NOMO-1 treated with DMSO at 0.1 percent for 48 hours (cell line): Measurements from ENCODE around the gene MSLN.
"Not testable (repeated sequence)": the region's sequence is repeated elsewhere in the genome, so short reads cannot be mapped to it uniquely, and the experiment has no call there.

Experiments used
- DNase-seq: peaks from one replicate; lab custom pipeline; 2025; ENCODE audit not compliant: unreplicated experiment; lab: John Stamatoyannopoulos, UW

Gene MSLN

GRCh38 chr16:772959-773358 is 12.4 kb downstream of the MSLN start:
- no peak for DNase-seq

GRCh38 chr16:774086-775001 is 13.8 kb downstream of the MSLN start:
- DNase-seq = no peak

- no peak for DNase-seq
These were observed 14.8 kb downstream of the MSLN start for GRCh38 chr16:775236-775796.

DNA sequence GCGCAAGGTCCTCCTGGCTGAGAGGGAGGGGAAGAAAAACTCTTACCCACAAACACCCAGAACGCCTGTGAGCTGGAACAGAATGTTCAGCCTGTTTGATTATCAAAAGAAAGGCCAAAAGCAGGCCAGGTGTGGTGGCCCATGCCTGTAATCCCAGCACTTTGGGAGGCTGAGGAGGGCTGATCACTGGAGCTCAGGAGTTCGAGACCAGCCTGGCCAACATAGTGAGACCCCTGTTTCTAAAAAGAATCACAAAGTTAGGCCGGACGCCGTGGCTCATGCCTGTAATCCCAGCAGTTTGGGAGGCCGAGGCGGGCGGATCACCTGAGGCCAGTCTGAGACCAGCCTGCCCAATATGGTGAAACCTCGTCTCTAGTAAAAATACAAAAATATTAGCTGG is 15.8 kb downstream of the MSLN start:
- not testable (repeated sequence) for DNase-seq

- no peak for DNase-seq
These were observed 16.3 kb downstream of the MSLN start for GRCh38 chr16:776824-777223.

DNA sequence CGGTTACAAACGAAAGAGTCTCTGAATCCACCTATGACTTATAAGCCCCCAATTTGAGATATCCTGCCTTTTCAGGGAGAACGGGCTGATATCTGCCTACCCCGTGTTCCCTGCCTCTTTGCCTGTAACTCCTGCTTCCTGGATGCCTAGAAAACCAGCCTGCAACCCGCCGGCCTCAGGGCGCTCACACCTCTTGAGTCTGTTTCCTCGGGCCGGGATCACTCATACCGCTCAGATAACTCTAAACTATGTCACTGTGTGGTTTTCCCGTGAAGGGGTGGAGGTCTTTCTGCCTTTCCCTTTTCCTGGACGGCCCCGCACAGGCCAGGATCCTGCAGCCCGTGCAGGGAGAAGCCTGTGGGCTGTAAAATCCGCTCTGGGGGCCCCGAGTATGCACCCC is 17.3 kb downstream of the MSLN start:
- no peak for DNase-seq

DNA sequence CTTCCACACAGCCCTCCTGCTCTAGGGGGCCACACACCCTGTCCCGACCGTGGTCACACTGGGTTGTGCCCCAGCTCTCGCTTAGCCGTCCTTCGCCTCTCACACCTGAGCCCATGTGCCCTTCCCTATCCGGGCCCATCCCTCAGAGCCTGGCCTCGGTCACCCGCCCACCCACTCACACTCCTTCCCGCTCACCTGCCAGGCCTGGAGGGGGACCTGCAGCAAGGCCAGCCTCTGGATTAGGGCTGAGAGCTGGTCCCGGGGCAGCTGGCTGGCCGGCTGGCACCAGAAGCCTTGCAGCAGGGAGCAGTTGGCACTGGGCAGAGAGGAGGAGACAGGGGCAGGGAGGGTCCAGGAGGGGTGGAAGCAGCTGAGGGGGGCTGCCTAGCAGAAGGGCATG is 17.9 kb downstream of the MSLN start:
- DNase-seq = no peak

- no peak for DNase-seq
These were observed 18.5 kb downstream of the MSLN start for GRCh38 chr16:778909-779527.

DNA sequence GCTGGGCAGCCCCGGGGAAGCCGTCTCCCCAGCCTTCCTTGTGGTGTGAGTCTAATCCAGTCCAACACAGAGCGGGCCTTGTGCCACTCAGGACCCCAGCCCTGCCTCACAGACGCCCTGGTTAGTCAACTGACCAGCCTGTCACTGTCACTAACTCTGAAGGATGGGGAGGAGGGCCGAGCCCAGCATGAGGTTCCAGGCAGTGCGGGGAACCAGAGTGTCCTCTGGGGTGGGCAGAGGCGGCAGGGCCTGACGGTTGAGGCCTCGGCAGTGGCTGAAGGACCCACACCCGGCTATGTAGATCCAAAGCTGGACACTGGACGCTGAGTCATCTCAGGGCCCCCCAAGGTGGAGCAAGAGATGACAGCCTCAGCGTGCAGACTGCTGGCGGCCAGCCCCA is 19.0 kb downstream of the MSLN start:
- no peak for DNase-seq

DNA sequence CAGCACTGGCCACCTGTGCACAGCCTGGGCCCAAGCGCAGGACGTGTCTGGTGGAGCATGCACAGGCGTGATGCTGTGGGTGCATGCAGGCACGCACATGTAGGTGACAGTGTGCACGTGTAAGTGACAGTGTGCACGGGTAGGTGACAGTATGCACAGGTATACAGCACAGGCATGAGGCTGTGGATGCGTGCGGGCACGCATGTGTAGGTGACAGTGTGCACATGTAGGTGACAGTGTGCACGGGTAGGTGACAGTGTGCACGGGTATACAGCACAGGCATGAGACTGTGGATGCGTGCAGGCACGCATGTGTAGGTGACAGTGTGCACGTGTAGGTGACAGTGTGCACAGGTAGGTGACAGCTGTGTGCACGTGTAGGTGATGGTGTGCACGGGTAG is 19.8 kb downstream of the MSLN start:
- no peak for DNase-seq

DNA sequence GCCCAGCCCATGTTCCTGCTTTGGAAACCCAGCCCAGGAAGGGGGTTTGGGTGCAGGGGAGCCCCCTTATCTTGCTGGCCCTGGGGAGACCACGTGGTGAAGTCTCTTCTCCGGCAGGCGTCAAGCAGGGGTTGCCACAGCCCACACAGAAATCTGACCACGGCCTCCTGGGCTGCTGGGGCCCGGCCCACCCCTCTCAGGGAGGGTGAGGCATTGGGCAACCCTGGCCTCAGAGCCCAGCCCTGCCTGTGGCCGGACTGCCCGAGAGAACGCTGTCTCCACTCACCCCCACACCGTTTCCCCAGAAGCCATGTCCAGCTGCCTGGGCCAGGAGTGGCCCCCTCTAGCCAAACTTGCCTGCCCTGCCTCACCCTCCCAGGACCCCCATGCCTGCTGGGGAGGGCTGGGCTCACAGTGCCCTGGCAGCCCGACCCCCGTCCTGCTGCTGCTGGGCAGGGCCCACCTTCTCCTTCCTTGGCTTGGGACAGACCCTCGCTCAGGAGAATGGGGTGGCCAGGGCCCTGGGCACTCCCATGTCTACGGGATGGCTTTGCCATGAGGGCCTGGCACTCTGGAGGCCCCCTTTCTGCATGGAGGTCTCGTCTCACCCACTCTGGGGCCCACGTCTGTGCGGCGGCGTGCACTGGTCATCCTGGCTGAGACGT is 20.9 kb downstream of the MSLN start:
- DNase-seq = no peak

GRCh38 chr16:782258-782657 is 21.7 kb downstream of the MSLN start:
- no peak for DNase-seq

DNA sequence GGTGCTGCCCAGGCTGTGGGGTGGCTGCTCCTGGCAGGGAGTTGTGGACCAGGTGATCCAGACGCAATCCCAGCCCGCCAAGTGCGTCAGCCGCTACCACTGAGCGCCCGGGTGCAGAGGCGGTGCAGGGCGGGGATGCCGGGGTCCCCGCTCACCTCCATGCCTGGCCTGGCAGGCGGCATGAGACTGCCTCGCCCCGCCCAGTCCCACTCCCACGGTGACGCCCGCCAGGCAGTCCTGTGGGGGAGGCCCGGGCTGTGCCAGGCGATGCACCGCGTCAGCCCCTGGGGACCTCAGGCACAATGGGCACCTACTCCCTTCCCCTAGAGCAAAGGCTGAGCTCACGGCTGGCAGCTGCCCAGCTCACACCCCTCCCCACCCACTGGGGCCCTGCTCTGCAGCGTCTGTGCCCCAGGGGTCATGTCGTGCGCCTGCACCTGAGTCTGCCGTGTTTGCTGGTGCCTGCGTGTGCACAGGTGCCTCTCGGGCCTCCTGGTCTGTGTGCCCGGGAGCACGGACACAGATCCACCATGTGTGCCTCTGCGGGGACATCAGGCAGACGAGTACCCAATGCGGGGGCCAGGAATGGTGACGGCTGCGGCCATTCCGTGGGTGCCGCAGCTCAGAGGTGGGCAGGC is 22.4 kb downstream of the MSLN start:
- no peak for DNase-seq

DNA sequence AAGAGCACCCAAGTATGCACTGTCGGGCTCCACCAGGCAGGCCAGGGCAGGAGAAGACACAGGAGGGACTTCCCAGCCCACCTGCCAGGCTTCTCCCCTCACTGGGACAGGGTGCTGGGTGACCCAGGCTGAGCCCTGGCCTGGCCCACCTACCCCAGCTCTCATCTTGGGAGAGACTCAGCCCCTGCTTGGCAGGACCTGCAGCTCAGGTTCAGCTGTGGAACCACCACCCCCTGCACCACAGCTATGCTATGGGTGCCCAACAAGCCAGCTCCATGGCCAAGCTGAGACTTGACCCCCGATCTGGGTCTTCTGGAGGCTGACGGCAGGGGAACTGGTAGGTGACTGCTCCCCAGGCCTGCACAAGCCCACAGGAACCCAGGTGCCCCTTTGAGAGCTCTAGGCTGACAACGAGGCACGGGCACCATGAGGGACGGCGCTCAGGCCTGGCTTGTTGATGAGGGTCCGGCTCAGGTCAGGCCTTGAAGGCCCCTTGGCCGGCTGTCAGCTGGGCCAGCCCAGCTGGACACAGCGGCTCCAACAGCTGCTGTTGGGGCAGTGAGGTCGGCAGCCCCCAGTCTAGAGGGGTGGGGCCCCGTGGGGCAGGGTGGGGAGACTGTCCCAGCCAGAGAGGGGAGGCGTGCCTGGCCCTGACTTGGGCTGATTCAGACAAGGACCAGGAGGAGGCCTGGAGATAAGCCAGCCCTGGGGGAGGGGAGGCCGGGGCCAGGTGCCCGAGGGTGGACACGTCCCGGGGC is 23.0 kb downstream of the MSLN start:
- DNase-seq = no peak

DNA sequence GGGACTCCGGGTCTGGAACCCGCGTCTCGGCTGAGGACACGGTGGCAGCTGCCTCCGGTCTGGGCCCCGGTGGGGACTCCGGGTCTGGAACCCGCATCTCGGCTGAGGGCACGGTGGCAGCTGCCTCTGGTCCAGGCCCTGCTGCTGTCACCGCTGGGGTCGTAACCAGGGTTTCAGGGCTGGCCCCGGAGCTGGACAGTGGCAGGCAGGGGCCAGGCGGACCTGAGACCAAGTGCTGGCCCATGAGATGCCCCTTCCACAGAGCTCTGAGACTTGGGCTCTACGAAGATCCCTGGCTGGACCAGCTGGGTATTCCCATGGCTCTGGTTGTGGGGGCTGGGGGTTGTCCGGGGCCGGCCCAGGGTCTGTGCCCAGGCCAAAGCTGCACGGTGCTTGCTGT is 23.9 kb downstream of the MSLN start:
- DNase-seq = no peak

GRCh38 chr16:785563-786535 is 25.3 kb downstream of the MSLN start:
- peak; percentile 53 for DNase-seq

- no peak for DNase-seq
These were observed 26.9 kb downstream of the MSLN start for GRCh38 chr16:787321-787966.

DNA sequence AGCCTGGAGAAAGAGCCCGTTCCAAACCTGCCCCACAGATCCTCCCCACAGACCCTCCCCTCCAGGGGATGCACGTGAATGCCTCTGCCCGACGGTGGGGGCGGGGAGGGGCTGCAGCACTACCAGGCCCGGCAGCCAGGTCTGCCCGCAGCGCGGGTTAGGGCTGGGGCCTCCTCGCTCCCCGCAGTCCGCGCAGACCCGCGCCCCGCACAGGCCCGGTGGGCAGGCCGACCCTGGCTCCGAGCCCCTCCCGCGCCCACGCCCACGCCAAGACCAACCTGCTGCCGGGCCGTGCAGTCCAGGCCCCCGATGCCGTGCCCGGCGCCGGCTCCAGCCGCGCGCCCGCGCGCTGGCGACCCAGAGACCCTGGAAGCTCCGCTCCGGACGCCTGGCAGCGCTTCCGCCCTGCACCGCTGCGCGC is 27.5 kb downstream of the MSLN start, which contains the start of gene RPUSD1:
RPUSD1 (minus strand) TSS at position 404 of the 421 bp plus-strand sequence. CDS start 644 bp downstream, outside the sequence.
- DNase-seq = no peak
